Lung (tissue), 12 donors: ENCODE measurements around the gene SLC9A5. TPM values are rescaled to one million over a fixed set of nuclear protein-coding genes. Genes with fewer than 3 reads are reported as not detected.

Experiments
- ATAC-seq: fragments of 200-7000 bp; cut with Tn5 transposase; one replicate; pipeline ENCODE4 v1.9.1; 2020; ENCODE audit warnings: moderate number of reproducible peaks; ENCODE audit not compliant: insufficient read depth, low FRiP score
- DNase-seq, 3 donors: peaks; one replicate each; pipeline ENCODE4 v3.0.0-alpha.2; 2013 to 2017
- H3K27ac ChIP-seq, 2 donors: one replicate each; pipeline ENCODE4 v1.5.1; 2013; ENCODE audit warnings: mild to moderate bottlenecking in 2 of 2, moderate library complexity in 2 of 2, control low read depth in 1 of 2, inconsistent platforms in 1 of 2, low read depth in 1 of 2, low read length in 1 of 2
- H3K27me3 ChIP-seq, 3 donors: one replicate each; pipeline ENCODE4 v1.5.1; 2013; ENCODE audit warnings: low read length in 2 of 3; ENCODE audit not compliant: control insufficient read depth in 3 of 3, insufficient read depth in 3 of 3
- H3K36me3 ChIP-seq, 4 donors: one replicate each; pipeline ENCODE4 v1.5.1; 2013; ENCODE audit warnings: low read length in 4 of 4, mild to moderate bottlenecking in 1 of 4, moderate library complexity in 1 of 4; ENCODE audit not compliant: control insufficient read depth in 4 of 4, insufficient read depth in 4 of 4
- H3K4me1 ChIP-seq, 5 donors: one replicate each; pipeline ENCODE4 v1.5.1; 2013; ENCODE audit warnings: low read length in 5 of 5, mild to moderate bottlenecking in 2 of 5, moderate library complexity in 1 of 5; ENCODE audit not compliant: control insufficient read depth in 5 of 5, insufficient read depth in 5 of 5
- H3K4me3 ChIP-seq: one replicate; pipeline ENCODE4 v1.5.1; 2013; ENCODE audit warnings: mild to moderate bottlenecking, control low read depth, moderate library complexity
- H3K9ac ChIP-seq, 2 donors: one replicate each; pipeline ENCODE4 v1.5.1; 2013; ENCODE audit warnings: low read length in 2 of 2, control low read depth in 1 of 2; ENCODE audit not compliant: insufficient read depth in 1 of 2
- H3K9me3 ChIP-seq, 4 donors: one replicate each; pipeline ENCODE4 v1.5.1; 2013; ENCODE audit warnings: low read length in 3 of 4, mild to moderate bottlenecking in 1 of 4, moderate library complexity in 1 of 4; ENCODE audit not compliant: control insufficient read depth in 4 of 4, insufficient read depth in 3 of 4
- CTCF ChIP-seq: IDR thresholded peaks from 2 replicates; pipeline ENCODE4 v1.5.1; 2012; ENCODE audit warnings: mild to moderate bottlenecking; ENCODE audit errors: control extremely low read depth, extremely low read depth
- WGBS, 2 donors: extraction: QIAGEN DNeasy Blood & Tissue Kit; methylation state at CpG; one replicate each; pipeline ENCODE4 v1.1.7; 2013; 5-methylcytosine and 5-hydroxymethylcytosine counted together
- polyA plus RNA-seq, 2 donors: library from polyadenylated mRNA; stranded (reverse); fragments of 200-250 nt; gene quantifications; one replicate each; pipeline ENCODE4 v1.2.1, GENCODE V29; 2013
- total RNA-seq, 2 donors: library from RNA; depleted of rRNA in 1 of 2; stranded (reverse); fragments of >200 nt in 1 of 2; gene quantifications; one replicate each; pipeline ENCODE4 v1.2.1, GENCODE V29; 2014 to 2021
- donor health status: control.
- donor health status: control.
- donor health status: Bipolar disorder and iron deficiency.
- donor health status: healthy.
- donor health status: DM: yes; HTN: yes; CAD: no.

The SLC9A5 gene
- total and polyA plus RNA-seq, 4 donors = 1.2 to 5.9 (median 3.3) TPM

DNA sequence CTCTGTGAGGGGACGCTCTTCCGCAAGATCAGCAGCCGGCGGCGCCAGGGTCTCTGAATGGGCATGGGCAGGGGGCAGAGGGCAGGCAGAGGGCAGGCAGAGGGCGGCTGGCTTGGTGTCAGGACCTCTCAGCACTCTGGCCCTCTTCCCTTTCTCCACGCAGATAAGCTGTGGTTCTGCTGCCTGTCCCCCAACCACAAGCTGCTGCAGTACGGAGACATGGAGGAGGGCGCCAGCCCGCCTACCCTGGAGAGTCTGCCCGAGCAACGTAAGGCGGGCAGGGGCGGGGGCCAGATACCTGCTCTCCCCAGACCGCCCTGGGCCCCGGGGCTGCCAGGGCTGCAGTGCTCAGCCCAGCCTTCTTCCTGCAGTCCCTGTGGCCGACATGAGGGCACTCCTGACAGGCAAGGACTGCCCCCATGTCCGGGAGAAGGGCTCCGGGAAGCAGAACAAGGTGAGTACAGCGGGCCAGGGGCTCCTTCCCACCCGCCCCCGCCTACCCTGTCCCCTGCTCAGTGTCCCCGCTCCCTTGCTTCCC is 45.8 kb upstream of the SLC9A5 start:
- DNase-seq = no peak
- no peaks in the 10 kb centered on the region for H3K9me3 ChIP-seq
- no peak for TF ChIP-seq CTCF

DNA sequence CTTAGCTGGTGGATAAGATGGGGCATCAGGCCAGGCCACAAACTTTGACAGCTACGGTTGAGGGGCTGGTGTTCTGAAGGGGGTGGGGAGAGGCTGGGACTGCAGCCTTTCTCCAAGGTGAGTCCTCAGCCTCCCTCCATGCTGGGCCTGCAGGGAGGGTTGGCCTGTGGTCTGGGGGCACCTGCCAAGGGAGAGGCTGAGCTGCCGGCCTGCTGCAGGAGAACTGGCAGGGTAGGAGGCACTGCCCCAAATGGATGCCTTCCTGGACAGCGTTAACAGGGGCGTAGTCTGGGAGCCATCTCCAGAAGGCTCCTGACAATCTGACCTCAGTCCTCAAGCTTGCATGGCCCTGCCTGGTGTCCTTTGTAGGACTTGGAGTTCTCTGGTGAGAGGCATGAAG is 44.7 kb upstream of the SLC9A5 start:
- TF ChIP-seq CTCF = no peak
- Histone ChIP-seq H3K9ac (no peak overlapping the region), H3K36me3 (peaks cover 3 to 41% (median 6%) of the 10 kb centered on the region in 4 donors), H3K9me3 (no peaks in the 10 kb centered on the region), H3K27me3 (no peaks in the 10 kb centered on the region), H3K27ac (no peak overlapping the region), H3K4me3 (no peak overlapping the region), H3K4me1 (peaks cover 0 to 7% (median 0%) of the 10 kb centered on the region in 5 donors)
- DNase-seq = no peak
- ATAC-seq = no peak
- 83 to 88% methylated on average over 4 of the region's 4 CpGs for WGBS, 2 donors

More for the DNA sequence above, 45.8 kb upstream of the SLC9A5 start:
- Histone ChIP-seq H3K4me1 (peaks cover 0 to 13% (median 0%) of the 10 kb centered on the region in 5 donors), H3K27ac (no peak overlapping the region), H3K36me3 (peaks cover 3 to 44% (median 9%) of the 10 kb centered on the region in 4 donors), H3K27me3 (no peaks in the 10 kb centered on the region), H3K4me3 (no peak overlapping the region), H3K9ac (no peak overlapping the region)
- 92% methylated on average over 19 to 23 of the region's 23 CpGs for WGBS, 2 donors
- ATAC-seq = no peak

DNA sequence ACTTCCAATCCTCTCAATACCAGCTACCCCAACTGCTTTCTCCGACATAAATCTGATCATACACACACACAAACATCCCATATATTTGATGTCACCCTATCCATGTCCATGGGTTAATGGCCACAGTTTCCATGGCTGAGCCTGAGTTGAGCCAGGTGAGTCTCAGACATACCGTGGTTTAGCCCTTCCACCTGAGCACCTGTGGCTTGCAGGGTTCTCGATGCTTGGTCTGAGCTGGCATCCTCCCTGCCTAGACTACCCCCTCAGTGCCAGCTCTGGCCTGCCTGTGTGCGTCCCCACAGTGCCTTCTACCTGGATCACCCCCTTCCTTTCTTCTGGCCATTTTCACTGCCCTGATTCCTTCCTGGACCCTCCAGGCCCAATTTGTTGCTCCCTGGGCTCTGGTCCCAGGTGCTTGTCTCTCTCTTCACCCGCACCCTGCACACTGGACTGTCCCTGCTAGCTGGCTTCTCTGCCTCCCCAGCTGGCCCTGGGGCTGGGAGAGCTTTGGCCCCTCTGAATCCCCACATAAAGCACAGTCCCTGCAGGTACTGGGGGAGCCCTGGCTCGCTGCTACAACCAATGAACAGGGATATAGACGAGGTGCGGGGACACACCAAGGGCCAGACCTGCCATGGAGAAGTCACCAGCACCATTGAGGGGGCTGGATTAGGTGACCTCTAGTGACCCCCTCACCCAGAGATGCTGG is 42.5 kb upstream of the SLC9A5 start:
- no peak for TF ChIP-seq CTCF
- ATAC-seq (no peak), DNase-seq (no peak)
- H3K9ac ChIP-seq = no peak overlapping the region
- no peaks in the 10 kb centered on the region for H3K9me3 ChIP-seq
- peaks cover 3 to 32% (median 6%) of the 10 kb centered on the region in 4 donors for H3K36me3 ChIP-seq
- H3K4me1 ChIP-seq = peaks cover 0 to 7% (median 0%) of the 10 kb centered on the region in 5 donors
- no peak overlapping the region for H3K27ac ChIP-seq
- WGBS, 2 donors = 95 to 98% methylated on average over 8 of the region's 8 CpGs
- H3K27me3 ChIP-seq = no peaks in the 10 kb centered on the region
- no peak overlapping the region for H3K4me3 ChIP-seq
